Measurements from ENCODE around the gene NSMCE1. TPM values are rescaled to one million over a fixed set of nuclear protein-coding genes. Genes with fewer than 3 reads are reported as not detected.

NSMCE1 gene
- total and polyA plus RNA-seq, 2 of the 4 experiments (the other 2 are of a cell fraction): 47.5 to 120 TPM

GRCh38 chr16:27214084-27214961, 54.2 kb downstream of the NSMCE1 start:
- no TSS peak for BruUV-seq (replicated peaks)
- intact Hi-C loops (cut with micrococcal nuclease): no loop called here
- Histone ChIP-seq H3K23ac (ENCODE audit: low read depth, low read length) (no peak overlapping the region), H3K9me1 (ENCODE audit: insufficient read depth, low read length) (peaks cover 8% of the 10 kb centered on the region; the same call in 1 of the 2 replicates), H3K56ac (ENCODE audit: extremely low read depth, insufficient read depth, low read length) (no peak overlapping the region), H2BK20ac (ENCODE audit: low read depth, low read length) (no peak overlapping the region), H4K91ac (ENCODE audit: insufficient read depth, low read depth, low read length) (no peak overlapping the region), H4K8ac (ENCODE audit: low read depth in 2 of 2, low read length in 2 of 2) (no peak overlapping the region), H3K36me3 (ENCODE audit: control insufficient read depth, insufficient read depth, low read length) (peaks cover 18% of the 10 kb centered on the region), H2BK15ac (ENCODE audit: low read depth, low read length) (no peak overlapping the region), H3K79me1 (ENCODE audit: low read depth in 1 of 2, low read length in 2 of 2) (no peaks in the 10 kb centered on the region), H3K14ac (replicated peaks; ENCODE audit: low read depth, low read length) (no peak overlapping the region), H2AK5ac (ENCODE audit: low read depth, low read length) (no peak overlapping the region), H3K27ac (ENCODE audit: insufficient read depth, low read length) (no peak overlapping the region), H3K4me2 (ENCODE audit: low read depth, low read length) (no peak overlapping the region), H4K5ac (ENCODE audit: low read depth, low read length) (no peak overlapping the region), H3K4ac (ENCODE audit: low read depth, low read length) (no peak overlapping the region; the same call in 1 of the 2 replicates), H2AFZ (replicated peaks; ENCODE audit: low read length, poor library complexity) (peak overlapping the region; percentile 32), H2BK120ac (ENCODE audit: low read depth, low read length) (no peak overlapping the region), H3K4me1 (ENCODE audit: control insufficient read depth, insufficient read depth, low read length) (0 out of 2 replicates have a peak, but pooled peaks cover 3% of the 10 kb centered on the region), H3K18ac (ENCODE audit: low read depth, low read length) (no peak overlapping the region), H3K4me3 (ENCODE audit: insufficient read depth, low read depth, low read length) (no peak overlapping the region), H3K27me3 (ENCODE audit: control insufficient read depth, insufficient read depth, low read length) (no peaks in the 10 kb centered on the region), H3K9me3 (ENCODE audit: control insufficient read depth, insufficient read depth, low read length) (no peaks in the 10 kb centered on the region), H3K9ac (ENCODE audit: low read depth, low read length) (no peak overlapping the region), H4K20me1 (ENCODE audit: insufficient read depth, low read length) (no peaks in the 10 kb centered on the region), H2BK5ac (ENCODE audit: low read depth, low read length, poor library complexity, severe bottlenecking) (no peak overlapping the region), H2AK9ac (replicated peaks; ENCODE audit: low read depth, low read length, poor library complexity) (no peak overlapping the region)
- 90% methylated on average over 6 of the region's 19 CpGs; no CpG with 5 or more reads in 1 of the 2 experiments for WGBS, 2 experiments (ENCODE audit: extremely low coverage in 2 of 2, insufficient read length in 1 of 2)
- ATAC-seq (ENCODE audit: low read depth) (no peak), DNase-seq (no peak)
- dilution Hi-C loops (cut with HindIII; ENCODE audit: low sequenced_read_pairs, unreplicated experiment): no loop called here
- in situ Hi-C loops (cut with MboI; ENCODE audit: low sequenced_read_pairs): no loop called here
- POLR2A ChIA-PET (ENCODE audit: unreplicated experiment): no interaction called here
- CTCF ChIA-PET: no interaction called here
- no peak for TF ChIP-seq SMC3 (IDR thresholded peaks at IDR 0.05; ENCODE audit: low read depth, low read length)
- no peak for TF ChIP-seq RFX5 (IDR thresholded peaks at IDR 0.05; ENCODE audit: low read depth, low read length)
- TF ChIP-seq USF2 (IDR thresholded peaks at IDR 0.05; ENCODE audit: low read depth, low read length): no peak
- no peak for TF ChIP-seq BHLHE40 (IDR thresholded peaks at IDR 0.05; ENCODE audit: low read depth, low read length)
- TF ChIP-seq POLR2A (IDR thresholded peaks at IDR 0.05; ENCODE audit: low read depth, low read length): no peak
- TF ChIP-seq CHD1 (IDR thresholded peaks at IDR 0.05; ENCODE audit: low read depth, low read length): no peak
- no peak for TF ChIP-seq RCOR1 (IDR thresholded peaks at IDR 0.05; ENCODE audit: insufficient replicate concordance, low read length)
- TF ChIP-seq CTCF (conservative IDR thresholded peaks at IDR 0.05; ENCODE audit: low read depth, low read length): no peak
- TF ChIP-seq MXI1 (IDR thresholded peaks at IDR 0.05; ENCODE audit: borderline replicate concordance, low read depth, low read length): no peak
- TF ChIP-seq CEBPB (IDR thresholded peaks at IDR 0.05; ENCODE audit: low read depth, low read length): no peak
- TF ChIP-seq RAD21 (IDR thresholded peaks at IDR 0.05; ENCODE audit: low read length): no peak
- TF ChIP-seq MAZ (IDR thresholded peaks at IDR 0.05; ENCODE audit: borderline replicate concordance, low read depth, low read length): no peak
- TF ChIP-seq MAFK (IDR thresholded peaks at IDR 0.05; ENCODE audit: low read depth, low read length): no peak
- TF ChIP-seq NFE2L2 (IDR thresholded peaks at IDR 0.05; ENCODE audit: low read depth, low read length): no peak
- no peak for TF ChIP-seq ELK1 (IDR thresholded peaks at IDR 0.05; ENCODE audit: borderline replicate concordance, low read depth, low read length)
